GM12878 (cell line): ENCODE measurements around the gene BEST3. TPM values are rescaled to one million over a fixed set of nuclear protein-coding genes. Genes with fewer than 3 reads are reported as not detected.

Source experiments
- ATAC-seq: fragments of 200-7000 bp; cut with Tn5 transposase; 3 replicates; pipeline ENCODE4 v1.9.1; 2020; ENCODE audit warnings: mild to moderate bottlenecking, moderate library complexity
- BruUV-seq: library from RNA; stranded (reverse); fragments of 400-500 nt; replicated peaks from 2 replicates; lab custom pipeline; 2021; lab: Mats Ljungman, UMichigan
- CTCF ChIA-PET: fragments of 300-600 bp; sonication (Branson Sonifier 250); formaldehyde crosslinking; extraction: SDS; loops from one replicate; lab custom pipeline; 2021; ENCODE audit warnings: inconsistent platforms; lab: Yijun Ruan, JAX
- POLR2A ChIA-PET: fragments of 350-600 bp; formaldehyde crosslinking; extraction: SDS; loops from one replicate; lab custom pipeline; 2021; ENCODE audit warnings: inconsistent platforms; lab: Charles Lee
- RAD21 ChIA-PET: fragments of 300-600 bp; sonication (Branson Sonifier 250); formaldehyde crosslinking; loops from one replicate; lab custom pipeline; 2023; ENCODE audit warnings: antibody characterized with exemption; ENCODE audit not compliant: unreplicated experiment; lab: Charles Lee
- SMC1A ChIA-PET: fragments of 300-600 bp; sonication (Branson Sonifier 250); formaldehyde crosslinking; loops from one replicate; lab custom pipeline; 2023; ENCODE audit not compliant: unreplicated experiment, uncharacterized antibody; lab: Charles Lee
- DNase-seq: peaks from one replicate; pipeline ENCODE4 v3.0.0-alpha.2; 2011; ENCODE audit warnings: low read depth, low spot score
- FAIRE-seq: peaks from 3 replicates; lab custom pipeline; 2011; peaks lifted over from hg19 to GRCh38; lab: Jason Lieb, UNC
- H2AFZ ChIP-seq: 2 replicates; pipeline ENCODE4 v1.6.0; 2011; ENCODE audit warnings: low read depth, low read length, control low read depth; ENCODE audit not compliant: control insufficient read depth
- H3K27ac ChIP-seq: 2 replicates; pipeline ENCODE4 v1.5.1; 2011; ENCODE audit warnings: control low read depth; ENCODE audit not compliant: control insufficient read depth, insufficient read depth
- H3K27me3 ChIP-seq, 2 experiments: replicated peaks in 1 of 2; 2 replicates each; pipeline versions ENCODE4 v1.6.0 to v1.6.1; 2011; ENCODE audit warnings: low read length in 1 of 2; ENCODE audit not compliant: control insufficient read depth in 2 of 2, insufficient read depth in 2 of 2
- H3K36me3 ChIP-seq, 2 experiments: 2 replicates each; pipeline ENCODE4 v1.5.1; 2011; ENCODE audit warnings: low read length in 1 of 2; ENCODE audit not compliant: control insufficient read depth in 2 of 2, insufficient read depth in 2 of 2
- H3K4me1 ChIP-seq: 2 replicates; pipeline ENCODE4 v1.6.1; 2011; ENCODE audit warnings: mild to moderate bottlenecking, low read length, moderate library complexity, mixed read lengths; ENCODE audit not compliant: control insufficient read depth, insufficient read depth
- H3K4me2 ChIP-seq: 2 replicates; pipeline ENCODE4 v1.6.0; 2011; ENCODE audit warnings: control low read depth; ENCODE audit not compliant: control insufficient read depth, insufficient read depth
- H3K4me3 ChIP-seq: fragments of 200-600 bp; sonication (generic); 2 replicates; pipeline ENCODE4 v1.5.1; 2016
- H3K79me2 ChIP-seq: 2 replicates; pipeline ENCODE4 v1.6.0; 2011; ENCODE audit warnings: low read length; ENCODE audit not compliant: control insufficient read depth, insufficient read depth
- H3K9ac ChIP-seq: 2 replicates; pipeline ENCODE4 v1.8.0; 2011; ENCODE audit warnings: low read length, control low read depth, mixed read lengths; ENCODE audit not compliant: control insufficient read depth, insufficient read depth
- H3K9me3 ChIP-seq: replicated peaks from 3 replicates; pipeline ENCODE4 v1.5.1; 2011; ENCODE audit warnings: mild to moderate bottlenecking, low read length; ENCODE audit not compliant: control insufficient read depth, insufficient read depth
- H4K20me1 ChIP-seq: 2 replicates; pipeline ENCODE4 v1.6.0; 2011; ENCODE audit not compliant: control insufficient read depth, insufficient read depth
- BRCA1 ChIP-seq: IDR thresholded peaks from 2 replicates; pipeline ENCODE4 v1.6.1; 2011; ENCODE audit warnings: low read depth, low read length, improper control_type of control experiment
- CBFB ChIP-seq: IDR thresholded peaks from 2 replicates; pipeline ENCODE4 v1.6.1; 2016; ENCODE audit warnings: antibody characterized with exemption, low read depth
- CBX3 ChIP-seq: fragments of 200-600 bp; sonication (generic); IDR thresholded peaks from 2 replicates; pipeline ENCODE4 v1.6.1; 2016; ENCODE audit warnings: low read depth, borderline replicate concordance
- MYB ChIP-seq: fragments of 150-350 bp; IDR thresholded peaks from 2 replicates; pipeline ENCODE4 v1.6.1; 2014; ENCODE audit warnings: mild to moderate bottlenecking, low read depth, low read length, borderline replicate concordance
- PRDM15 ChIP-seq: fragments of 450-650 bp; formaldehyde crosslinking; IDR thresholded peaks from 2 replicates; pipeline ENCODE4 v1.4.0; 2020; ENCODE audit warnings: mild to moderate bottlenecking, moderate library complexity
- RAD21 ChIP-seq: IDR thresholded peaks from 2 replicates; pipeline ENCODE4 v1.6.1; 2011; ENCODE audit warnings: mild to moderate bottlenecking, low read depth, low read length, moderate library complexity; ENCODE audit not compliant: insufficient read depth
- RBBP5 ChIP-seq: fragments of 200-600 bp; sonication (generic); conservative IDR thresholded peaks from 2 replicates; pipeline ENCODE4 v1.6.1; 2016
- SKIL ChIP-seq: fragments of 450-650 bp; IDR thresholded peaks from 2 replicates; pipeline ENCODE4 v1.6.1; 2017; ENCODE audit warnings: mild to moderate bottlenecking, low read depth, inconsistent platforms; ENCODE audit not compliant: poor library complexity, severe bottlenecking
- SMAD1 ChIP-seq: fragments of 450-650 bp; IDR thresholded peaks from 2 replicates; pipeline ENCODE4 v1.6.1; 2018; ENCODE audit warnings: mild to moderate bottlenecking, low read depth; ENCODE audit not compliant: partially characterized antibody
- SMARCA5 ChIP-seq: fragments of 450-650 bp; IDR thresholded peaks from 2 replicates; pipeline ENCODE4 v1.6.1; 2017; ENCODE audit warnings: mild to moderate bottlenecking
- SRF ChIP-seq, 2 experiments: IDR thresholded peaks; 2 replicates each; pipeline ENCODE4 v1.6.1; 2011; ENCODE audit warnings: low read depth in 2 of 2, low read length in 2 of 2, mild to moderate bottlenecking in 1 of 2, moderate library complexity in 1 of 2
- TCF12 ChIP-seq: IDR thresholded peaks from 2 replicates; pipeline ENCODE4 v1.6.1; 2011; ENCODE audit warnings: low read depth, mild to moderate bottlenecking, low read length
- USF2 ChIP-seq: IDR thresholded peaks from 2 replicates; pipeline ENCODE4 v1.6.1; 2011; ENCODE audit warnings: low read depth, low read length, improper control_type of control experiment, borderline replicate concordance
- ZSCAN29 ChIP-seq: fragments of 450-650 bp; IDR thresholded peaks from 2 replicates; pipeline ENCODE4 v1.6.1; 2017; ENCODE audit warnings: mild to moderate bottlenecking, moderate library complexity
- WGBS: methylation state at CpG from one replicate; pipeline ENCODE4 v1.1.6; 2016; ENCODE audit warnings: low lambda C conversion rate; ENCODE audit not compliant: insufficient replicate concordance, insufficient coverage; ENCODE audit errors: missing lambda C conversion rate; 5-methylcytosine and 5-hydroxymethylcytosine counted together
- in situ Hi-C: fragments of 300-500 bp; cut with MboI; formaldehyde crosslinking; loops from 9 replicates; pipeline ENCODE4 v1.14.3; 2018; ENCODE audit warnings: mixed read lengths
- intact Hi-C: fragments of 100-400 bp; cut with micrococcal nuclease; formaldehyde crosslinking; loops from one replicate; pipeline ENCODE4 v1.14.2; 2022; ENCODE audit not compliant: unreplicated experiment
- polyA plus RNA-seq, 11 experiments: library from polyadenylated mRNA; depleted of rRNA in 4 of 11; unstranded in 6 of 11; stranded (reverse) in 5 of 11; fragments of >200 nt; fragmentation: Nextera tagmentation in 4 of 11; fragmentation: Illumina TruSeq in 1 of 11; extraction: Ambion mirVana in 4 of 11; extraction: Trizol in 1 of 11; gene quantifications; 1 replicate in 1 of 11; 2 replicates in 10 of 11; pipeline versions ENCODE4 v1.2.1 to v1.2.3, GENCODE V29; 2011 to 2016; ENCODE audit warnings: inconsistent platforms in 2 of 11, missing spikeins in 2 of 11, low read depth in 1 of 11
- total RNA-seq, 4 experiments: library from RNA; depleted of rRNA in 3 of 4; stranded (reverse); fragments of >200 nt in 3 of 4; fragmentation: Illumina TruSeq in 1 of 4; extraction: Trizol in 1 of 4; gene quantifications; 2 replicates each; pipeline versions ENCODE4 v1.2.1 to v1.2.3, GENCODE V29; 2013 to 2021

The BEST3 gene
- total and polyA plus RNA-seq, 10 of the 15 experiments (the other 5 are each of a cell fraction or from before 2014, with no cell fraction given): not detected

- TF ChIP-seq MYB: no peak
- no peak for TF ChIP-seq RBBP5
- no peak for TF ChIP-seq CBX3
- no peak for TF ChIP-seq BRCA1
- TF ChIP-seq PRDM15: no peak
- TF ChIP-seq SRF (IDR thresholded peaks at IDR 0.05; ENCODE audit: low read depth in 2 of 2, low read length in 2 of 2): no peak
- TF ChIP-seq USF2: no peak
- no peak for TF ChIP-seq SMARCA5
- TF ChIP-seq, all 136 proteins: peak for 0
These were observed 51.9 kb downstream of the BEST3 start (continued) for GRCh38 chr12:69647178-69647577.

- in situ Hi-C loops: loop anchor here (10.0 kb wide), 1 partner anchor 500 kb away; no protein-coding TSS in a partner anchor
- TF ChIP-seq TCF12: no peak
- no peak for TF ChIP-seq SKIL
- no peak for TF ChIP-seq SMAD1
- TF ChIP-seq RAD21: no peak
- no peak for TF ChIP-seq ZSCAN29
- TF ChIP-seq CBFB: no peak
These were observed 54.1 kb downstream of the BEST3 start for GRCh38 chr12:69645031-69645430.

More at GRCh38 chr12:69645031-69645430, 54.1 kb downstream of the BEST3 start:
- POLR2A ChIA-PET: no interaction called here
- no peaks in the 10 kb centered on the region for H3K9me3 ChIP-seq
- SMC1A ChIA-PET: interaction anchor here (1.3 to 1.5 kb wide), 2 partner anchors 259 to 287 kb away, joined by 4 to 6 read pairs; no protein-coding TSS in a partner anchor
- H3K4me3 ChIP-seq: no peak overlapping the region
- H3K4me2 ChIP-seq: no peak overlapping the region
- H2AFZ ChIP-seq: no peak overlapping the region
- ATAC-seq (no peak), FAIRE-seq (no peak), DNase-seq (no peak)
- no TSS peak for BruUV-seq
- H3K9ac ChIP-seq: no peak overlapping the region
- H3K27me3 ChIP-seq: peaks cover 0 to 1% of the 10 kb centered on the region in 2 experiments; a peak in 1 of 4 replicates
- no peaks in the 10 kb centered on the region for H3K36me3 ChIP-seq
- H3K79me2 ChIP-seq: no peaks in the 10 kb centered on the region
- WGBS: 48% methylated on average over 2 of the region's 2 CpGs
- H3K27ac ChIP-seq: no peak overlapping the region
- no peaks in the 10 kb centered on the region for H3K4me1 ChIP-seq
- intact Hi-C loops: no loop called here
- RAD21 ChIA-PET: no interaction called here
- CTCF ChIA-PET: interaction anchor here (1.1 kb wide), 1 partner anchor 488 kb away, joined by 4 read pairs; no protein-coding TSS in a partner anchor
- no peaks in the 10 kb centered on the region for H4K20me1 ChIP-seq
